ENCODE measurements around the gene SH3RF3. TPM values are rescaled to one million over a fixed set of nuclear protein-coding genes. Genes with fewer than 3 reads are reported as not detected.

The SH3RF3 gene
- total RNA-seq, 1 donor from 2014 or later: 6.6 TPM

DNA sequence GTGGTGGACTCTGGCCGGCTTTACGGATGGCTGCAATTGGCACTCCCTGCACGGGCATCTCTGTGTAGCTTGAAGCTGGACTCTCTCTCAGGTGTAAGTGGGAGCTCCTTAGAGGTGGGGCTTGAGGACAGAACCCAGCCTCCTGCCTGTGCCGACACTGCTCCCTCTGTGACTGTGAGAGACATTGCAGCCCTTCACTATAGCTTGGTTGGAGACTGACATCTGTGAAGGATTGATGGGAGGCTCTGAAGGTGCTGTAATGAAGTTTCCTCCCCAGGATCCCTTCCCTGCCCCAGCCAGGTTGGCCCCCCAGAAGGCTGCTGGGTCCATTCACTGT lies 166.7 kb downstream of the SH3RF3 start:
- ATAC-seq (ENCODE audit: poor library complexity) (no peak), DNase-seq (peak; percentile 14)
- intact Hi-C loops (cut with DNase I): no loop called here

DNA sequence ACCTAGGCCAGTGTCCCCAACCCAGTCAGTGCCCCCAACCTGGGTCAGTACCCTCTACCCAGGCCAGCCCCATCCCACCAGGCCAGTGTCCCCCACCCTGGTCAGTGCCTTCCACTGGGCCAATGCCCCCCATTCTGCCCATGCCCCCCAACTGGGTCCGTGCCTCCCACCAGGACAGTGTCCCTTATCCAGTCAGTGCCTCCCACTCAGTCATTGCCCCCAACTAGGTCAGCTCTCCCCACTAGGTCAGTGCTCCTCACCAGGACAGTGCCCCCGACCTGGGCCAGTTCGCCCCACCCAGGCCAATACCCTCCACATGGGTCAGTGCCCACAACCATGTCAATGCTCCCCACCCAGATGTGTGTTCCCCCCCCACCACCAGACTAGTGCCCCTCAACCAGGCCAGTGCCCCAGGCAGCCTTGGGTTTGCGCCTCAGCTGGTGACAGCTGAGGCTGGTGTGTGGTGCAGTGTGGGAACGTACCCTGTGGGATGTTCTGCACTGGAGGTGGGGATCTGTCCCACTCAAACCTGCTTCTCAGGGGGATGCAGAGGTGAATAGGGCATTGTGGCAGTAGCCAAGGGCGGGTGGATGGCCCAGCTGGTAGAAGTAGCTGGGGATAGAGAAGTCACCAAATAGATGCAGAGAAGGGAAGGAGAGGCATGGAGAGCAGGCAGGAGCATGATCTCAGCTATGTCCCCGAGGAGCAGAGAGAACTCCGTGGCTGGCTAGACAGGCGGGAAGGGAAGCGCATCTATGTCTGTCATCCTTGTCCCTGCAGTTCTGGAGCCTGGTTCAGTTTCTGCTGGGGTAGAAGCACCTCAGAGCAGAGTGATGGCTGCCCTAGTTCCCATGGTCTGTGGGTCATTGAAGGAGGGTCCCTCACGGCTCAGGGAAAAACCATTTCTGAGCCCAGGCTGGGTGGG lies 168.8 kb downstream of the SH3RF3 start:
- no peak for ATAC-seq (ENCODE audit: poor library complexity)

DNA sequence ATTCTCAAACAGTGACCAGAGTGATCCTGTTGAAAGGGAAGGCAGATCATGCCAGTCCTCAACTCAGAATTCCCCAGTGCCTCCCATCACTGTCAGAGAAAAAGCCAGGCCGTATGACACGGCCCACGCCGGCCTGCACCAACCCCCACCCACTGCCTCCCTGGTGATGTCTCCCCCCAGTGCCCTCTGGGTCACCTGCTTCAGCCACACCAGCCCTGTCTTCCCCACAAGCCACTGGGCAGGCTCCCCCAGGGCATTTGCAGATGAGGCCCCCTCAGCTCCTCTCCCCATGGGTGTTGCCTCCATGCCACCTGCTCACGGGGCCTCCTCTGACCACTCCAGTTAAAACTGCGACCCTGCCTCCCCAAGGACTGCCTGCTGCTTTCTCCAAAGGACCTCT lies 169.8 kb downstream of the SH3RF3 start:
- intact Hi-C loops (cut with DNase I): no loop called here
- no peak for DNase-seq
- no peak for ATAC-seq (ENCODE audit: poor library complexity)

More for the DNA sequence above, 168.8 kb downstream of the SH3RF3 start:
- intact Hi-C loops (cut with DNase I): no loop called here
- DNase-seq: no peak

DNA sequence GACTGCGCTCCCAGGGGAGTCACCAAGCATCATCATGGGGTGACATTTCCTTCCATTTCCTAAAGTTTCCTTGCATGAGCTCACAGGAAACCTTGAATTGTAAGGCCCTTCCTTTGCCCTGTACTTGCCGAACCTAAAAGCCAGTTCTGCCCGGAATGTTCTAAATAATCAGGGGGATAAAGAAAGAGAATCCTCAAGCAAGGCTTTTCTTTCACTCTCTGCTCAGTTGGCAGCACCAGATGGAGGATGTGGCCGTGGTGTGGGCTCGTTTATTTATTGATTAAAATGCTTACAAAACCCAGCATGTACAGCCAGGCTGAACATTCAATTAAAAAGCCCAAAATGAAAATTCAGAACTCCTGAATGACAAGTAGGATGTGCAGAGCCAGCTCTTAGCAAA lies 170.5 kb downstream of the SH3RF3 start:
- ATAC-seq (ENCODE audit: poor library complexity) (no peak), DNase-seq (no peak)
- intact Hi-C loops (cut with DNase I): no loop called here

DNA sequence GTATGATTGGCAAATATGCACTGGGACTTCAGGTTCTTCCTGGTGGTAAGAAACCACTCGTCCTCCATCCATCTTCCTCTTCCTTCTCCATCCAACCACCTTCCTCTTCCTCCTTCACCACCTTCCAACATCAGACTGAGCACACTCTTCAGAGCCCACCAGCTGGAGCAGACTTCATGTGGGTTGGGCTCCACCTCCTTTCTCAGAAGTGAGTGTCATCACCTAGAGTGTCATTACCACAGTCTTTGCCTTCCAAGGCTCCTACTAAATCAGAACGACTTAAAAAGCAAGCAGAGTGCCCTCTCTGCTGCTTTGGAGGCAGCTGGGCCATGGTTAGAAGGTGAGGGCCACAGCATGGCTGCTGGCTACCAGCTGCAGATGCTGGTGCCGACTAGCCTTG lies 171.6 kb downstream of the SH3RF3 start:
- intact Hi-C loops (cut with DNase I): no loop called here
- ATAC-seq (ENCODE audit: poor library complexity) (no peak), DNase-seq (peak; percentile 13)

DNA sequence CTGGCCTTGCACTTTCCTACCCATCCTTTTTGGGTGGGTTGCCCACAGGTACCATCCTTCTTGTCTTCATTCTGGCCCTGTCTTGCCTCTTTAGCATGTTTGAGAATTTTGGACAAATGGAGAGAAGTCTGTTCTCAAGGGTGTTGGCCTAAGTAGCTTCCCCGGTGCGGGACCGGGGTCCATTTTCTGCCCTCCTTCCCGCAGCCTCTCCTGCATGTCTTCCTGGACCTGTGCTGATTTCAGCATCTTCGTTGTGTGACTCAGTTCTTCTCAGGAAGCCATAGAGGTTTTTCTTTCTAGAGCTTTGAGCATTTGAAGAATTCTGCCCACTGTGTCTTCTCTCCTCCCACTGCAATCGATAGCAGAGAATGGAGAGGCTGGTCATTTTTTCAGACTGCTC lies 172.7 kb downstream of the SH3RF3 start:
- DNase-seq (peak; percentile 7), ATAC-seq (ENCODE audit: poor library complexity) (no peak)
- intact Hi-C loops (cut with DNase I): no loop called here

DNA sequence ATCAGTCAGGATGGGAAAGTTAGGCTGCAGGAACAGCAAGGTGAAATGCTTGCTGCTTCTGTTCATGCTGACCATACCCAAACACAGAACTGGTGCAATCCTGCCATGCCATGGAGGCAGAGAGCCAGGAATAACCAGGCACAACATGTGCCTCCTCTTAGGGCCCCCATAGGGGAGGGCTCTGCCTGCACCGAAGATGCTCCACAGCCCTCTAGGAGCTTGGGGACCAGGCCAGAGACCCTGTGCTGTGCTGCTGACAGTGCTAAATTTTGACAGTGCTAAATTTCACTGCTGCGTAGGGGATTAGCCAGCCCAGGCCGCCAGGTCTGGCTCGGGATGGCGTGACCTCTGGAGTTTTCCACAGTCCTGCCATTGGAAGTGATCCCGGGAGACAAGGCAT lies 173.3 kb downstream of the SH3RF3 start:
- DNase-seq (no peak), ATAC-seq (ENCODE audit: poor library complexity) (no peak)
- intact Hi-C loops (cut with DNase I): no loop called here

DNA sequence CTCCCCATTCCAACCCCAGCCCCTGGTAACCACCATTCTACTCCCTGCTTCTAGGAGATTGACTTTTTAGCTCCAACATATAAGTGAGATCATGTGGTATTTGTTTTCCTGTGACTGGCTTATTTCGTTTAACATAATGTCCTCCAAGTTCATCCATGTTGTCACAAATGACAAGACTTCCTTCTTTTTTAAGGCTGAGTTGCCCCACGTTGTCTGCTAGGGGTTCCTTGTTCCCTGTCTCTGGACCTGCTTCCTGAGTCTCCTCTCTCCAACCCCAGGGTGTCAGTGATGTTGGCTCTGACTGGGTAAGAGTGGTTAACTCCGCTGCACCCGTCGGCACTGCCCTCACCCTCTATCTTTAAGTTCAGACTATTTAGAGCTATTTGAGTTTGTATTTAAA lies 175.2 kb downstream of the SH3RF3 start:
- DNase-seq (no peak), ATAC-seq (ENCODE audit: poor library complexity) (no peak)
- intact Hi-C loops (cut with DNase I): no loop called here

DNA sequence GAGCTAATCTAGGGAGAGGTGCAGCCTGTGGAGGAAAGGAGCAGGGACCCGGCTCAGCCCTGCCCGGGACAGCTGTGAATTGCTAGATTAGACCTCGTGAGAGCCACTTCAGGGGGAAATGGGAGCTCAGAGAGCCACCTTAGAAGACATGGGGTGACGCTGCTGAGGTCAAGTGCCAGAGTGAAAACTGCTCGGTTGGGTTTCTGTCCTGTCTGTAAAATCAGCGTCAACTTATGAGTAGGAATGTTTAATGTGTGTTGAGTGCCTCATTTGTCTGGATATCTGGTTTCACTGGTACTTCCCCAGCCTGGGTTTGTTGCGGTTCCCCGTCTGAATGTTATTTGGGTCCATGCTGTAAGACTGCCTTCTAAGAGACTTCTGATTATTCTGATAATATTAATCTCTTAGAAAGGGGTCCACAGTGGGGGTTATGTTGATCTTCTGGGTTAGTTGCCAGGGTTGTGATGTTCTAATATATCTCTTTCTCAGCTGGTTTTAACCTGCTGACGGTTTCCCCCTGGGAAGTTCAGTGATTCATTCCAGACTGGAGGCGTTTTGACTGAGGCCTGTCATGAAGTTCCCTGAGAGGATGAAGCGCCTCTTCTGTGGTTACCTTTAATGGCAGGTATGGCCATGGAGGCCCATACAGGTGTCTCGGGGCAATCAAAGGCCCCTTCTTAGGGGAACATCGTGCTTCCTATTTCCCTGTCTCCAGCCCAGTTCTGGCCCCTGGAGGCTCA lies 175.9 kb downstream of the SH3RF3 start:
- intact Hi-C loops (cut with DNase I): no loop called here
- no peak for ATAC-seq (ENCODE audit: poor library complexity)

DNA sequence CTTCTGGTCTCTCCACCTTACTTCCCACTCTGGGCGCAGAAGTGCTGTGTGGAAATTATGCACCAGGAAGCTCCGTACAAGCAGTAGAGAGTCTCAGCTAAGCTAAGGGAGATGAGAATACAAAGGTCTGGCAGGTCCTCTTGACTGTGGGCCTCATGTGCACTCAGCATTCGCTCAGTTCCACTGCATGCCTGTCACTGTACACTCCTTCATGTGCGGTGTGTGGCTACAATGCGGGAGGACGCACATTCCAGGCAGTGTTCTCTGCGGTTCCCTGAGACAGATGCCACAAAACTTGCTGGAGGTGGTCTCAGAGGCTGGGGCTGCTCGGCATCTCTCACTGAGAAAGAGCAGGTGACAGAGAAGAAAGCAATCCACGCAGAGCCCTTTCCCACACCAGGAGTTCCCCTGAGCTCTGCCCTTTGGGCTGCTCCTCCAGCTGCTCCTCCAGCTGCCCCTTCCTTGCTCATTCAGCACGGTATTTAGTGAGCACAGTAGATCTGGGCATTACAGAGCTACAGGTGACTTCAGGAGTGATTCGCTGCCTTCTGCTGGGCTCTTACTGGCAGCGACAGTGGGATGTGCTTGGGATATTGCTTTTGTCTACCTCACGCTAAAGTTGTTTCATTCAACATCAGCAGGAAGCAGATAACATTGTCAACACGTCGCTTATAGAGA lies 176.6 kb downstream of the SH3RF3 start:
- DNase-seq (no peak), ATAC-seq (ENCODE audit: poor library complexity) (no peak)
- intact Hi-C loops (cut with DNase I): no loop called here

More for the DNA sequence above, 175.9 kb downstream of the SH3RF3 start:
- no peak for DNase-seq

DNA sequence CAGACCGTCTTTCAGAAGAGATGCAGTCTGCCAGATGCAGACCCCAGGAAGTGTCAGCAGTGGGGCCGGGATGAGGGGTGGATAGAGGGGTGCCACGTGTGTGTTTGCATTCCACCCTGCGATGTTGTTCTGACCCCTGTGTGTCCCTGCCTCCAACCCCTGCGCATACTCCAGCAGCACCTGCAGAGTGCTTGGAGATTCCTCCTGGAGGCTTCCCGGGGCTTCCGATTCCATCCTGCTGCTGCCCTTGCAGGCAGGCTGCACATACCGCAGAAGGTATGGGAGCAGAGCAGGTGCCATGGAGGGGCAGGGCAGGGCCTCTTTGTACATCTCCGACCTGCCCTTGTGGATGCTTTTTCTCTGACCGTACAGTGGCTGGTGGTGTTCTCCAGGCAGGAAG lies 177.2 kb downstream of the SH3RF3 start:
- ATAC-seq (ENCODE audit: poor library complexity) (no peak), DNase-seq (no peak)
- intact Hi-C loops (cut with DNase I): no loop called here

DNA sequence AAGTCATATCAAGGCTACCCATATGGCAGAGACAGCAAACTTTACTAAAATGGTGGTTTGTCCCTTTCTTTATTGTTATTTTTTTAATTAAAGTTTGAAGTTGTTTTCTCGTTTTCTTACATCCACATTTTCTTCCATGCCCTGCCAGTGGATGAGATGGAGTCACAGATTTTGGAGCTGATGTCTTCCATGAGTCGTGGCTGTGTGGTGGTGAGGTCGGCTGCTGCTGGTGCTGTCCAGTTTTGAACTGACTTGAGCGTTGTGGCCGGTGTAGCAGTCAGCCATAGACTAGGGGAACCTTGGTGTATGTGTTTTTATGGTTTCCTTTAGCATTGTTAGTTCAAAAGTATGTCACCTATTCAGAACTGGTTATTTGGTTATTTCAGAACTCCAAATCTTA lies 182.8 kb downstream of the SH3RF3 start:
- no peak for DNase-seq
- intact Hi-C loops (cut with DNase I): no loop called here
- ATAC-seq (ENCODE audit: poor library complexity): no peak

DNA sequence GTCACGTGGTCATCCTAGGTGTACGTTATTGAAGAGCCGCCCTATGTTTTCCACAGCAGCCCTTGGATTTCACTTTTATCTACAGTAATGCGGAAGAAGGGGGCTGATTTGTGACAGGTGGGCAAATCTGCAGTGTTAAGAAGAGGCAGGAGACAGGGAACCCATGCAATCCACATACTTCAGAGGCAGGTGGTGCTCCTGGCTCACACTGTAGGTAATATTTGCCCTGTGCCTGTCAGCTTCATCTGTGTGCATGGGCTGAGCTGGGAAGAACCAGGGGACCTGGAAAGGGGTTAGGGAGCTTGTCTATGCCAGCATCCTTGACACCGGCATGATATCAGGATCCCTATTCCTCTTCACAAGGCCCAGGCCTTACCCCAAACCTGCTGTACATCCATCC lies 183.9 kb downstream of the SH3RF3 start:
- intact Hi-C loops (cut with DNase I): no loop called here
- no peak for ATAC-seq (ENCODE audit: poor library complexity)
- DNase-seq: no peak

DNA sequence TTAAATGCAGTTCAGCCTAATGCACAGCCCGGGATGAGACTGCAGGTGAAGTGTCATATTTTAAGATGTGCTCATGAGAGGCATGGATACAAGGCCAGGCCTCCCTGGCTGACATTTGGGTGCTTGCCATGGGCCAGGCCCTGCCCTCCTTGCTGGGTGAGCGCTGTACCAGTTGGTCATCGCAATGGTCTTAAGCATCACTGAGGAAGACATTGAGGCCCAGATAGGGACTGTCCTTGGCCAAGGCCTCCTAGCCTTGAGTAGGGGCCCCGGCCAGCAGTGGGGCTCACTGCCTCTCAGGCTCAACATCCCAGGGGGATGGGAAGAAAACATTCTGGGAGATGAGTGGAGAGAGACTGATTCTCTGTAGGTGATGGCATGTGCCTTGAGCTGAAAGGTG lies 184.3 kb downstream of the SH3RF3 start:
- no peak for ATAC-seq (ENCODE audit: poor library complexity)
- DNase-seq: no peak
- intact Hi-C loops (cut with DNase I): no loop called here

DNA sequence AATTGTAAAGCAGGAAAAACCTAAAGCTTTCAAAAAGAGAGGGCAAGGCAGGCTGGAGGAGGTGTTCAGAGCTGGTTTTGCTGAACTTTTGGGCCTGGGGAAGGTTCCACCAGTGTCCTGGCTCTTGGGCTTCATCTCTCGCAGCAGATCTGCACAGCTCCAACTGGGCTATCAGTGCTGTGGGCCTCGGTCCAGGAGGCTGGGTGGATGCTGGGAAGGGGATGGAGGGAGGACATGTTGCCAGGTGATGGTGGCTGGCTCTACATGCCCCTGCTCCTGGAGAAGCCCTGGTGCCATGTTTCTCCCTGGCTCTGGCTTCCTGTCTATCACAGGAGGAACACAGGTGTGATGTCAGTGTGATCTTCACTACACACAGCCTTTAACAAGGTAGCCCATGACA lies 187.1 kb downstream of the SH3RF3 start:
- intact Hi-C loops (cut with DNase I): no loop called here
- no peak for DNase-seq
- ATAC-seq (ENCODE audit: poor library complexity): no peak

DNA sequence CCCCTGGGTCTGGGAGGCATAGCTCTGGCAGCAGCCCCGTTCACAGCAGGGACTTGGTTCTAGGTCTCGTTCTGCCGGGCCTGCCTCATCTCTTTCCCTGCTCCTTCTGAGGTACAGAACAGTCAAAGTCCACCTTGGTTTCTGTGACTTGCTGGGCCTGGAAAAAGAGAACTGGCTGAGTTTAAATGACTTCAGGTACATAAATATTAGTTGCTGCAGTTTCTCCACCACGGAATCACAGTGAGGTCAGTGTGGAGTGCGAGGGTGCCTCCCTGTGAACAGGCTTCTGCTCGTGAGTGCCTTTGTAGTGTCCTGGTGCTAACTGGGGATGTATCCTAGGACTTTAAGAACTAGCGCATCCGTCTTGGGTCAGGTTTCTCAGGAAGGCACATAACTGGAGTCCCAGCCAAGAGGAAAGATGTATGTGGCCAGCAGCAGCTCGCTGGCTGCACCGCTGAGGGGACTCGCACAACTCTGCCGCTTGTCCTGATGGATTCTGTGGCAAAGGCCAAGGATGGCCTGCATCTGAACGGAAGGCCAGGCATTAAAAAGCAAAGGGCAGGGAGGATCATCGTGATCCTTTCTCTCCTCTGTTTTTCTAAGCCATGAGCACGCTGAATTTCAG lies 188.6 kb downstream of the SH3RF3 start:
- intact Hi-C loops (cut with DNase I): no loop called here
- ATAC-seq (ENCODE audit: poor library complexity): no peak
- DNase-seq: no peak

DNA sequence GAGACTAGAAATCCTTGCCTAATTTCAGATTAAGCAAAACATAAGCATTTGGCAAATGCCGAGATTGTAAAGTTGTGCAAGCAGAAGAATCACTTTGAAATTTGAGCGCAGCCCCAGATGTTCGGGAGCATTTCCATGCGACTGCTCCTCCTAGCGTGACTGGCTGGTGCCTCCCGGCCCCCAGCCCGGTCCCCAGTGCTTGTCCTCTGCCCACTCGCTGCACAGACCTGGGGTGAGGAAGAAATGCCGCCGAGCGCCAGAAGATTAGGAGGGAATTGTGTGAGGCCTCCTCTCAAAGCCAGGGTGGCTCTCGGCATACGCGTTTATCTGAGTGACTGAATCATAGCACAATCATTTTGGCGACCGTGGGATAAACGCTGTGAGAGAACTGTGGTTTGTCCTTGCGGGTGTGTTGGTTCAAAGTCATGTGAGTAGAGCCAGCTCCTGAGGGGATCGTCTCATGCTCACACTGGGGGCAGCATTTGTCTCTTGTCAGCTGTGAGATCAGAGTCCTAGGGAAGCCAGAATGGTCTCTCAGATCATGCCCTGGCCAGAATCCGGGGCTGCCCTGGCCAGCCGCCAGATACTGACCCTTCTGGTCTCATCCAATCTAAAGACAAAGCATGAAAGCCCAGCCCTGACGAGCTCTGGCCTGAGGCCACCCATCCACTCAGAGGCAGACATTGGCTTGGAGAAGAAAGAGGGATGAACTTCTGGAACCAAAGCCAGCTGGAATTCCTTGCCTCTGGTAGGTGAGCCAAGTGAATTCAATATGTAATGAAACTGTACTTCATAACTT lies 189.3 kb downstream of the SH3RF3 start:
- DNase-seq: peak; percentile 91
- peak; percentile 77 for ATAC-seq (ENCODE audit: poor library complexity)
- intact Hi-C loops (cut with DNase I): no loop called here

DNA sequence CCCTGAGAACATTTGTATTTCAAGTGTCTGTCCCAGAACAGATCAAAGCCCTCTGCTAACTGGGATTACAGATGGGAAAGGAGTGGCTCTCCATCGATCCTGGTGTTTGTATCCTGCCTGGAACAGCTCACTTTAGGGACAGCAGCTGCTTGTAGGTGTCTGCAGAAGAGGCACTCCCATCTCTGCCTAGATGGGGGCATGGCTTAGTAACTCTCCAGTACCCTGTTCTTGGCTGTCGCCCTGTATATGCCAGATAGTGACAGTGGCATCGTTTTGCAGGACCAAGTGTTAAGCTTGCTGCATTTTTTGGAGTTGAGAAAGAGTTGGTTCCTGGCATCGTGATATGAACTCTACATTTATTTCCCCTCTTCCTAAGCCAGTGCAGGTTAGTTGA lies 189.9 kb downstream of the SH3RF3 start:
- intact Hi-C loops (cut with DNase I): no loop called here
- DNase-seq: no peak
- no peak for ATAC-seq (ENCODE audit: poor library complexity)

Data from Right ventricle myocardium superior (tissue), 1 donor.